GM21528 (cell line): ENCODE measurements around the gene CAMK1.

Experiments used
- ATAC-seq: cut with Tn5 transposase; IDR thresholded peaks from one replicate; pipeline ENCODE4 v1.9.1; 2021; ENCODE audit warnings: mild to moderate bottlenecking, moderate library complexity; ENCODE audit not compliant: unreplicated experiment, low FRiP score

CAMK1 gene

DNA sequence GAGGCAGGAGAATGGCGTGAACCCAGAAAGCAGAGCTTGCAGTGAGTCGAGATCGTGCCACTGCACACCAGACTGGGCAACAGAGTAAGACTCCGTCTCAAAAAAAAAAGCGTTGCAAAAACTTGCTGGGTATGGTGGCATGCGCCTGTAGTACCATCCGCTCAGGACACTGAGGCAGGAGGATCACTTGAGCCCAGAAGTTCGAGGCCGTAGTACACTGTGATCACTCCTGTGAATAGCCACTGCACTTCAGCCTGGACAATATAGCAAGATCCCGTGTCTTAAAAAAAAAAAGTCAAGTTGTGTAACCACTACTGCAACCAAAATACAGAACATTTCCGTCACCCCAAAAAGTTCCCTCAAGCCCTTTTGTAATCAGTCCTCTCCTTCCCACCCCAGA, 24.7 kb upstream of the CAMK1 start:
- ATAC-seq: no peak

DNA sequence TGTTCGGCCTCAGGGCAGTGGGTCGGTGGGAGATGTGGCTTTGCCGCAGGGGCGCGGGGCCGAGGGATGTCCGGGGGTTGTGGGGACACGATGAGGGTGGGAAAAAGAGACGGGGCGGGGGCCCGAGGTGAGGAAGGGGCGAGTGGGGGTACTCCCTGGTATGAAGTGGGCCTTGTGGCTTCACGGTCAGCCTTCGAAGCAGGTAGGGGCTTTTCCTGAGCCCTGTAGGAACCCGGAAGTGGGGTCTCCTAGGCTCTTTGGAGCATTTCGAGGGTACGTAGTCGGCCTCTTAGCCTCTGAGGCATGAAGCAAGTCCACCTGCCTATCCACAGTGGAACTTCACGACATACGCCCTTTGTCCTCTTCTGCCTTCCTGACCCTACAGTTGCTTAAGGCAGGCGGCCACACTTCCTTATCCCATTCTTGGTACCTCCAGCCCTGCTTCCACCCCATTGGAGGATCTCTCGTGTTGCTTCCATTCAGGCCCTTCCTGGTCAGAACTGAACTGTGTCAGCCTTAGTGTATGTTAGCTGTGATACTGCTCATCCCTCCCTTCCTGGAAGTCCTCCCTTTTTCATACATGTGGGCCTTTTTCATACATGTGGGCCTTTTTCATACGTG, 23.5 kb upstream of the CAMK1 start:
- ATAC-seq: peak; percentile 8

GRCh38 chr3:9792405-9793160, 22.8 kb upstream of the CAMK1 start, which contains the start of the genes ARPC4 and TADA3:
TSS of gene ARPC4 (plus strand) at chr3:9793082. CDS start at chr3:9793122, 40 bp downstream.
TSS of gene TADA3 (minus strand) at chr3:9792473. CDS start at chr3:9791466, 1,007 bp downstream.
- ATAC-seq: peak; percentile 86

DNA sequence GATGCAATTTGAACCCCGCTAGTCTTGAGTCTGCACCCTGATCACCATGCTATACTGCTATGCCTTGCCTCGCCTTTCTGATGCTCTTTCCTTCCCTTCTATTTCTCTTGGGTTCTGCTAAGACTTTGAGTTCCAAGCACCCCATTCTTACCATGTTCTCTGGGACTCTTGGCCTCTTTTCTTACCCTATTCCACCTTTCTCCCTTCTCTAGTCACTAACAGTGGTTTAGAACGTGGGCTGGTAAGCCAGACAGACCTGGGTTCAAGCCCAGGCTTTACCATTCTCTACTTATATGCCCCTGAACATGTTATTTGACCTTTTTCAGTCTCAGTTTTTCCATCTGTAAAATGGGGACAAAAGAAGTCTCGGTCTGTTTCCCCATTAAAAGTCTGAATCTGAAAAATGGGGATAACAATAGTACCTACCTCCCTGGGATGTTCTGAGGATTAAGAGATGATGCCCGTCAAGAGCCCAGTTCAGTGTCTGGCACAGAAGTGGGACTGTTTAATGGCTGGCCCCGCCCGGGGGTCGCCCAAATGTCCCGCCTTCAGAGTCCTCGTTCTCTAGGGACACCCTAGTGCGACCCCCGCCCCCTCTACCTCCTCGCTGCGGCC, 22.1 kb upstream of the CAMK1 start:
- no peak for ATAC-seq

DNA sequence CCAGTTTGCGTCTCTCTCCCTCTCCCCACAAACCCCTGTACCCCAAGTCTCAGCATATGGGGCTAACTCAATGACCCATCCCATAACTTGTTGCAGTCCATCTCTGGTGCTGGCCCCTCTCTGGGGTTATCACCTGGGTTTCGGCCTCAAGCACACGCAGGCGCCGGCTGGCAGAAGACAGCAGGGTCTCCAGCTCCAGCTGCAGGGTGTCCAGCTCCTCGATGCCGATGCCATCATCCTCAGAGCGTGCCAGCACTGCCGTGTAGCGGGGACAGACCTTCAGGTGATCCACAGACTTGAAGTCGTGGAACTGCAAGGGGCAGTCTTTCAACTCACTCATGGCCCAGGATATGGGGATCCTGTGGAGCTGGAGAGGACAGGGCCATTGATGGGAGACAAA, 21.4 kb upstream of the CAMK1 start:
- ATAC-seq: no peak

DNA sequence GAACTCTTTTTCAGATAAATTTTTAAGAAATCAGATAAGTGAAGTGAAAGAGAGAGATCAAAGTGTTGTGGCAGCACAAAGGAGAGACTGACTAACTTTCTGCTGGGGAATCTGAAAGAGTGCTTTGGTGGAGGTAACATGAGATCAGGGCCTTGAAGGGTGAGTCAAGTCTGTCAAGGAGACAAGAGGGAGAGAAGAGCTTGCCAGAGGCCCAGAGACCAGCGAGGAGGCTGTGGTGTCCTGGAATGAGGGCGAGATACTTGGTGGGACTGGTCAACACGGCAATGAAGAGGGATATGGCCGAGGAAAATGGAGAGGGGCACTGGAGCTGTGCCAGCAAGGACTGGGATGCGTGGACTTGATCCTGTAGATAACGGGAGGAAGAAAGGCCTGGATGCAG, 18.0 kb upstream of the CAMK1 start:
- no peak for ATAC-seq

DNA sequence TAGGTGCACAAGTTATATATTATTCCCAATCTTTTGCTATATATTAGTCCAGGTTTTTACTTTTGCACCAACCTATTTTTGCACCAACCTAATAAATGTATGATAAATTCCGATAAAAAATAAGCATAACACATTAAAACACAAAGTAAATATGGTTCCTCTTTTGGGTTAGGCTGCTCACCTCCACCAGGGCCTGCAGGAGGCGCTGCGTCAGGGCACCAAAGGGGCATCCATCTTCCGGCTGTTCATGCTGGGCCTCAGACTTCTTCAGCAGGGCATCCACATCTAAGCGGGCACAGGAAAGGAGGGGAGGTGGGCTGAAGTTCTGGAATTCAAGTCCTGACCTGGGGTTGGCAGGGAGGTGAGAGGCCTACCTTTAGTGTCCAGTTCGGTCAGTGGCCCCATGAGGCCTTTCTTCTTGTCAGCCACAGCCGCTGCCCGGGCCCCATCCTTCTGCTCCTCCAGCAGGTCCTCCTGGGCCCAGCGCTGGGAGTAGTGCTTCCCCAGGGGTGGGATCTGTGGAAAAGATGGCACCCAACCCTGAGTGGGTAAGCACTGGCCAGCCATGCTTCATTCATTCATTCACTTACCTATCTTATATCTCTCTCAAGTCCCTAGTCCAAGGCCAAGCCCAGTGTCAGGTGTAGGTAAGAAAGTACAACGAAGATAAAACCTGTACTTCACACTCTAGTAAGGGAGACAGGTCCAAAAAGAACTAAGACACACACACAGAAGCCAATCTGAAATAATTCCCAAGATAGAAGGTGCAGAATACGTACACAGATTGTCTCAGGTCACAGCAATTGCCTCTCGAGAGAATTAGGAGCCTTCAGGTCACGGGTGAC, 17.3 kb upstream of the CAMK1 start:
- ATAC-seq: no peak

- ATAC-seq: no peak
These were observed 16.5 kb upstream of the CAMK1 start for GRCh38 chr3:9786209-9786739.

- ATAC-seq: no peak
These were observed 15.9 kb upstream of the CAMK1 start for GRCh38 chr3:9785602-9786001.

GRCh38 chr3:9784965-9785364, 15.2 kb upstream of the CAMK1 start:
- no peak for ATAC-seq

GRCh38 chr3:9783954-9784353, 14.2 kb upstream of the CAMK1 start:
- no peak for ATAC-seq

DNA sequence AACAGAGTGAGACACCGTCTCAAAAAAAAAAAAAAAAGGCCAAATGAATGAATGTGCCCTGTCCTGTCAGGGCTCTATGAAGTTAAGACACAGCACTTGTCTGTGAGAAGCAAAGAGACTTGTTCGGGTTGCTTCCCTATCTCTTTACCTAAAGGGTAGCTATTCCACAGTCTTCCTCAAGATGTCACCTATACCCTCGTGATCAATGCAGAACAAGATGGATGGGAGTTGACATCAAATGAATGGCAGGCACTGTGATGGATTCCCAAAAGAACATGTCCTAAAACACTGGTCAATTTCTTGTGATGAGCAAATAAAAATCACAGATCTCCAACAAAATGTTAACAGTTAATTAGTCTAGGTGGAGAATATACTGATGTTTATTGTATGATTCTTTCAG, 13.0 kb upstream of the CAMK1 start:
- ATAC-seq: no peak

DNA sequence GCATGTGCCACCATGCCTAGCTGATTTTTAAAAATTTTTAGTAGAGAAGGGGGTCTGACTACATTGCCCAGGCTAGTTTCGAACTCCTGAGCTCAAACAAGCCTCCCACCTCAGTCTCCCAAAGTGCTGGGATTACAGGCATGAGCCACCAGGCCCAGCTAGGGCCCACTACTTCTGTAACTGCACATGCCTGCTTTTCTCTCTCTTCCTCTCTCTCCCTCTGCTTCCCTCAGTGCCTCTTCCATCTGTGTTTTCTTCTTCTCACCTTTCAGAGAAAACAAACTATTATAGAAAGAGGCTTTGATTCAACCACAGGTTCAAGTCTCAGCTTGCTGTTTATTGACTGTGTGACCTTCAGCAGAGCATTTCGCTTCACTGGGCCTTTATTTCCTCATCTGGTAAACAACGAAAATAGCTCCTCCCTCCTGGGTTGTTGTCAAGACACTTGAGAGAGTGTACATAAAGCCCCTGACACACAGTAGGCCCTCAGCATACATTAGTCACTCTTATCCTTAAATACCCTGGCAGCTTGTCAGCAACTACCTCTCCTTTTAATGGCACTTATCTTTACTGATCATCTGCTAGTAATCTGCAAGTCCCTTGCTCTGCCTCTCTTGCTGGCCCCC, 12.3 kb upstream of the CAMK1 start:
- ATAC-seq: no peak

GRCh38 chr3:9781551-9781950, 11.8 kb upstream of the CAMK1 start:
- ATAC-seq: no peak

DNA sequence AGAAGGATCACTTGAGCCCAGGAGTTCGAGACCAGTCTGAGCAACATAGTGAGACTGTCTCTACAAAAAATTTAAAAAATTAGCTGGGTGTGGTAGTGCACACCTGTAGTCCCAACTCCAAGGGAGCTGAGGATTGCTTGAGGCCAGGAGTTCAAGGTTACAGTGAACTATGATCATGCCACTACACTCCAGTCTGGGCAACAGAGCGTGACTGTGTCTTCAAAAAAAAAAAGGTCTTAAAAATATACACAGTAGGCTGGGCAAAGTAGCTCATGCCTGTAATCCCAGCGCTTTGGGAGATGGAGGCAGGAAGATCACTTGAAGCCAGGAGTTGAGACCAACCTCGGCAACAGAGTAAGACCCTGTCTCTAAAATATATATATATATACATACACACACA, 11.2 kb upstream of the CAMK1 start:
- no peak for ATAC-seq

DNA sequence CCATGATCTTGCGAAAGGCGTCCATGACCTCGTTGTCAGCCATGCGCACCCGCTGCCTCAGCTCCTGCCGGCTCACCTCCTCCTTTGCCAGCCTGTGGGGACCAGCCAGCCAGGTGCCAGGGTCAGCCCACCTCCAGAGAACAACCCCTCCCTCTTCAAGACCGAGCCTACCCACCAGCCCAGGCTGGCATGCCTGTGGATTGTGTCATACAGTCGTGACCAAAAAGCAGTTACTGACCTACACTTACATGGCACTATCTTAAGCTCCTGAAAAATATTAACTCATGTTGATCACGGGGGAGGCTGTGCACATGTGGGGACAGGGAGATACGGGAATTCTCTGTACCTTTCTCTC, 10.7 kb upstream of the CAMK1 start:
- no peak for ATAC-seq

DNA sequence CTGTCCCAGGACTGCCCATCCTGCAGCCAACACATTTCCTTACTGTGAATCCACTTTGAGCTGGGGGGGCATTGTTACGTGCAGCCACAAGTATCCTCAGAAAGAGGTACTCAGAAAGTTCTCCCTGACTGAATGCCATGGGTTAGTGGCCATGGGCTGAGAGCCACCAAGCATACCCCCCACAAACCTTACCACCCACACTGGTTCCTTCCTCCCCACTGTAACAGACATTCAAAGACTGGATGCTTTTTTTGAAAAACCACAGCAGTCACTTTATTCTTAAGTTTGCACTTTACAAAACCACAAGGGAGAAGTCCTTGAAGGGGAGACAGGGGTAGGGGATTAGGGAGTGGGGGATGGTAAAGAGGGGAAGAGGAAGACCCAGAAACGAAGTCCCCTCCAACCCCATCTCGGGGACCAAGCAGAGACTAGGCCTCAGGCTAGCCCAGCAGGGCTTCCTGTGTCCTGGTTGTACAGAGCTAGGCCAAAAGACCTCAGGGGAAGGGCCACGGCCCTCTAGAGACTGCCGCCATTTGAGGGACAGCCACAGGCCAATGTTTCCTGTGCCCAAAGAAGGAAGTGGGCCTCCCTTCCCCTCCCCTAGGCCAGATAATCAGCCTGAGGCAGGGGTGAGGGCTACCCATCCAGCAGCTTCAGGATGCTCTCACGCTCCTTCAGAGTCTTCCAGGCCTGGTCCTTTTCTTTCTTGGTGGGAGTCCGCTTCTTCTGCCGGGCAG, 10.1 kb upstream of the CAMK1 start:
- ATAC-seq: peak; percentile 65

GRCh38 chr3:9779075-9779593, 9.4 kb upstream of the CAMK1 start:
- no peak for ATAC-seq
